Measurements from ENCODE around the gene GTPBP2.
"Not testable (repeated sequence)": the region's sequence is repeated elsewhere in the genome, so short reads cannot be mapped to it uniquely, and the experiment has no call there.

GTPBP2 gene

GRCh38 chr6:43670623-43670986 lies 41.5 kb upstream of the GTPBP2 start:
- H3K27ac ChIP-seq (ENCODE audit: low read length) = no peak overlapping the region
- WGBS (ENCODE audit: insufficient coverage, insufficient read length) = no CpG with 5 or more reads among the region's 6 CpGs
- H3K36me3 ChIP-seq (ENCODE audit: control insufficient read depth, insufficient read depth, low read length) = peaks cover 34% of the 10 kb centered on the region

GRCh38 chr6:43669922-43670622 lies 41.0 kb upstream of the GTPBP2 start:
- Histone ChIP-seq H3K36me3 (ENCODE audit: control insufficient read depth, insufficient read depth, low read length) (peaks cover 31% of the 10 kb centered on the region), H3K27ac (ENCODE audit: low read length) (no peak overlapping the region)

More at GRCh38 chr6:43670623-43670986, 41.5 kb upstream of the GTPBP2 start:
- DNase-seq (ENCODE audit: low read depth, low spot score) = no peak
- no peaks in the 10 kb centered on the region for H3K9me3 ChIP-seq (ENCODE audit: control insufficient read depth, insufficient read depth, low read length)
- H3K27me3 ChIP-seq (ENCODE audit: control insufficient read depth, insufficient read depth, low read length) = no peaks in the 10 kb centered on the region
- peaks cover 8% of the 10 kb centered on the region for H3K4me1 ChIP-seq (ENCODE audit: control insufficient read depth, insufficient read depth, low read length)
- H3K4me3 ChIP-seq (ENCODE audit: low read length) = no peak overlapping the region

GRCh38 chr6:43669050-43669921 lies 40.2 kb upstream of the GTPBP2 start:
- H3K27me3 ChIP-seq (ENCODE audit: control insufficient read depth, insufficient read depth, low read length) = no peaks in the 10 kb centered on the region
- peaks cover 8% of the 10 kb centered on the region for H3K4me1 ChIP-seq (ENCODE audit: control insufficient read depth, insufficient read depth, low read length)
- peaks cover 23% of the 10 kb centered on the region for H3K36me3 ChIP-seq (ENCODE audit: control insufficient read depth, insufficient read depth, low read length)
- no peak for DNase-seq (ENCODE audit: low read depth, low spot score)
- H3K4me3 ChIP-seq (ENCODE audit: low read length) = no peak overlapping the region
- no peak overlapping the region for H3K27ac ChIP-seq (ENCODE audit: low read length)
- no peaks in the 10 kb centered on the region for H3K9me3 ChIP-seq (ENCODE audit: control insufficient read depth, insufficient read depth, low read length)
- WGBS (ENCODE audit: insufficient coverage, insufficient read length) = no CpG with 5 or more reads among the region's 15 CpGs

More at GRCh38 chr6:43669922-43670622, 41.0 kb upstream of the GTPBP2 start:
- no peak overlapping the region for H3K4me3 ChIP-seq (ENCODE audit: low read length)
- H3K27me3 ChIP-seq (ENCODE audit: control insufficient read depth, insufficient read depth, low read length) = no peaks in the 10 kb centered on the region
- DNase-seq (ENCODE audit: low read depth, low spot score) = no peak
- H3K9me3 ChIP-seq (ENCODE audit: control insufficient read depth, insufficient read depth, low read length) = no peaks in the 10 kb centered on the region
- no CpG with 5 or more reads among the region's 6 CpGs for WGBS (ENCODE audit: insufficient coverage, insufficient read length)
- H3K4me1 ChIP-seq (ENCODE audit: control insufficient read depth, insufficient read depth, low read length) = peaks cover 8% of the 10 kb centered on the region

- H3K27ac ChIP-seq (ENCODE audit: low read length) = no peak overlapping the region
- DNase-seq (ENCODE audit: low read depth, low spot score) = no peak
Measured at GRCh38 chr6:43668151-43669028, 39.3 kb upstream of the GTPBP2 start.

GRCh38 chr6:43667245-43668150 lies 38.4 kb upstream of the GTPBP2 start:
- no peaks in the 10 kb centered on the region for H3K9me3 ChIP-seq (ENCODE audit: control insufficient read depth, insufficient read depth, low read length)
- H3K4me3 ChIP-seq (ENCODE audit: low read length) = no peak overlapping the region
- no peaks in the 10 kb centered on the region for H3K27me3 ChIP-seq (ENCODE audit: control insufficient read depth, insufficient read depth, low read length)
- no peak for DNase-seq (ENCODE audit: low read depth, low spot score)
- no CpG with 5 or more reads among the region's 16 CpGs for WGBS (ENCODE audit: insufficient coverage, insufficient read length)
- no peak overlapping the region for H3K27ac ChIP-seq (ENCODE audit: low read length)
- peaks cover 13% of the 10 kb centered on the region; the same call in 1 of the 2 replicates for H3K36me3 ChIP-seq (ENCODE audit: control insufficient read depth, insufficient read depth, low read length)
- H3K4me1 ChIP-seq (ENCODE audit: control insufficient read depth, insufficient read depth, low read length) = peaks cover 8% of the 10 kb centered on the region

More at GRCh38 chr6:43668151-43669028, 39.3 kb upstream of the GTPBP2 start:
- no CpG with 5 or more reads among the region's 17 CpGs for WGBS (ENCODE audit: insufficient coverage, insufficient read length)
- Histone ChIP-seq H3K4me3 (ENCODE audit: low read length) (no peak overlapping the region), H3K4me1 (ENCODE audit: control insufficient read depth, insufficient read depth, low read length) (peaks cover 8% of the 10 kb centered on the region), H3K36me3 (ENCODE audit: control insufficient read depth, insufficient read depth, low read length) (peaks cover 15% of the 10 kb centered on the region), H3K27me3 (ENCODE audit: control insufficient read depth, insufficient read depth, low read length) (no peaks in the 10 kb centered on the region), H3K9me3 (ENCODE audit: control insufficient read depth, insufficient read depth, low read length) (no peaks in the 10 kb centered on the region)

- no CpG with 5 or more reads among the region's 13 CpGs for WGBS (ENCODE audit: insufficient coverage, insufficient read length)
- no peak overlapping the region for H3K27ac ChIP-seq (ENCODE audit: low read length)
- H3K4me3 ChIP-seq (ENCODE audit: low read length) = no peak overlapping the region
- no peaks in the 10 kb centered on the region for H3K9me3 ChIP-seq (ENCODE audit: control insufficient read depth, insufficient read depth, low read length)
- no peak for DNase-seq (ENCODE audit: low read depth, low spot score)
- H3K27me3 ChIP-seq (ENCODE audit: control insufficient read depth, insufficient read depth, low read length) = no peaks in the 10 kb centered on the region
- H3K36me3 ChIP-seq (ENCODE audit: control insufficient read depth, insufficient read depth, low read length) = peaks cover 6% of the 10 kb centered on the region; the same call in 1 of the 2 replicates
- peaks cover 8% of the 10 kb centered on the region for H3K4me1 ChIP-seq (ENCODE audit: control insufficient read depth, insufficient read depth, low read length)
Measured at GRCh38 chr6:43666196-43666920, 37.3 kb upstream of the GTPBP2 start.

- DNase-seq (ENCODE audit: low read depth, low spot score) = no peak
- H3K4me3 ChIP-seq (ENCODE audit: low read length) = no peak overlapping the region
- no peaks in the 10 kb centered on the region; the same call in 1 of the 2 replicates for H3K27me3 ChIP-seq (ENCODE audit: control insufficient read depth, insufficient read depth, low read length)
- no CpG with 5 or more reads among the region's 1 CpG for WGBS (ENCODE audit: insufficient coverage, insufficient read length)
- H3K27ac ChIP-seq (ENCODE audit: low read length) = no peak overlapping the region
- no peaks in the 10 kb centered on the region for H3K9me3 ChIP-seq (ENCODE audit: control insufficient read depth, insufficient read depth, low read length)
- no peaks in the 10 kb centered on the region for H3K36me3 ChIP-seq (ENCODE audit: control insufficient read depth, insufficient read depth, low read length)
- H3K4me1 ChIP-seq (ENCODE audit: control insufficient read depth, insufficient read depth, low read length) = peaks cover 8% of the 10 kb centered on the region
Measured at GRCh38 chr6:43665376-43665775, 36.3 kb upstream of the GTPBP2 start.

- WGBS (ENCODE audit: insufficient coverage, insufficient read length) = no CpG with 5 or more reads among the region's 5 CpGs
- not testable (repeated sequence) for H3K9me3 ChIP-seq (ENCODE audit: control insufficient read depth, insufficient read depth, low read length); DNase-seq (ENCODE audit: low read depth, low spot score); H3K4me1 ChIP-seq (ENCODE audit: control insufficient read depth, insufficient read depth, low read length); H3K27ac ChIP-seq (ENCODE audit: low read length); H3K27me3 ChIP-seq (ENCODE audit: control insufficient read depth, insufficient read depth, low read length); H3K36me3 ChIP-seq (ENCODE audit: control insufficient read depth, insufficient read depth, low read length); H3K4me3 ChIP-seq (ENCODE audit: low read length)
Measured at GRCh38 chr6:43662948-43663347, 33.9 kb upstream of the GTPBP2 start.

- Histone ChIP-seq H3K4me3 (ENCODE audit: low read length) (no peak overlapping the region), H3K36me3 (ENCODE audit: control insufficient read depth, insufficient read depth, low read length) (no peaks in the 10 kb centered on the region), H3K27ac (ENCODE audit: low read length) (no peak overlapping the region), H3K4me1 (ENCODE audit: control insufficient read depth, insufficient read depth, low read length) (no peaks in the 10 kb centered on the region), H3K9me3 (ENCODE audit: control insufficient read depth, insufficient read depth, low read length) (no peaks in the 10 kb centered on the region), H3K27me3 (ENCODE audit: control insufficient read depth, insufficient read depth, low read length) (no peaks in the 10 kb centered on the region; the same call in 1 of the 2 replicates)
- no CpG with 5 or more reads among the region's 9 CpGs for WGBS (ENCODE audit: insufficient coverage, insufficient read length)
- no peak for DNase-seq (ENCODE audit: low read depth, low spot score)
Measured at GRCh38 chr6:43658161-43658560, 29.1 kb upstream of the GTPBP2 start.

Measured in iPS DF 6.9 (cell line).